AML-193 (cell line): Measurements from ENCODE around the gene TTC14.

ENCODE experiments used
- DNase-seq, 2 experiments: peaks; one replicate each; lab custom pipeline; 2025; lab: John Stamatoyannopoulos, UW

The TTC14 gene

GRCh38 chr3:180630371-180630770 lies 28.4 kb downstream of the TTC14 start:
- no peak for DNase-seq

- DNase-seq, result no peak
Observed at GRCh38 chr3:180631317-180631716, 29.4 kb downstream of the TTC14 start.

DNA sequence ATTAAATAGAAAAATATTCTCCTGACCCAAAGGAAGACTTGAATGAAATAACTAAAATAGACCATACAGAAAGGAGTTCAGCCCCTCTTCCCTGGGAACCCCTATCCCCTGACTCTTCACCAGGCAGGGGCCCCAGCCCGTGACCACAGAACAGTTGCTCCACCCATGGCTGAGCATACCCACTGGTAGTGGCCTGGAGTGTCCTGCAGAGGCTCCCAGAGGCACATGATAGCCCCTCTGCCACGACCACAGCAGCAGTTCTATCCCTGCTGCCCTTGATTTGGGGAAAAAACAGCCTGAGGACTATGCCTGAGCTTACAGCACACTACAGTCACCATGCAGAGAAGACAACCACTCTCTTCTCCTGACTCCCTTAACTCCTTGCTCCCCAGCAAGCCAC lies 31.8 kb downstream of the TTC14 start:
- DNase-seq, result no peak

GRCh38 chr3:180640987-180641386 lies 39.0 kb downstream of the TTC14 start:
- no peak for DNase-seq

DNA sequence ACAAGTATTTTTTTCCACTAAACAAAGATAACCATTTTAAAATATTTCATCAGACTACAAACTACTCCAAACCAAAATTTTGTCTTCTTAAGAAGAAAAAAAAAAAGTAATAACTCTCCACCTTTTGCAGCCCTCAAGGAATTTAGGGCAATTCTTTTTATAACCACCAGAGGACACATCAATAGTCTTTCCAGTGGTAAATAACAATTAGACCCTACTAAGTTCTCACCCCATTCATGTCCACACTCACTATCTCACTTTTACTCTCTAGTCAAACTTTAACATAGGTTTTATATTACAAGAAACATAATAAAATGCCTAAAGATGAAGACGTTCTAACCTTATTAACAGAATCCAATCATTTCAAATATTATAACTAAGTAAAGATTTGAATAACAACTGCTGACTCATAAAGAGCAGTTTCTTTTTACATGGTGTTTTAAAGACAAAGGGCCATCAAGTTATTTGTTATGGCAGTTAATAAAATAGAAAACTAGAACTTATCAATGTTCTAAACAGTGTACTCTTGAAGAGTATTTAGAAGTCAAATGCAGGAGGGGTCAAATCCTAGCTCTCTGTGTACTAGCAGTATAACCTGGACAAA lies 44.3 kb downstream of the TTC14 start:
- no peak for DNase-seq

DNA sequence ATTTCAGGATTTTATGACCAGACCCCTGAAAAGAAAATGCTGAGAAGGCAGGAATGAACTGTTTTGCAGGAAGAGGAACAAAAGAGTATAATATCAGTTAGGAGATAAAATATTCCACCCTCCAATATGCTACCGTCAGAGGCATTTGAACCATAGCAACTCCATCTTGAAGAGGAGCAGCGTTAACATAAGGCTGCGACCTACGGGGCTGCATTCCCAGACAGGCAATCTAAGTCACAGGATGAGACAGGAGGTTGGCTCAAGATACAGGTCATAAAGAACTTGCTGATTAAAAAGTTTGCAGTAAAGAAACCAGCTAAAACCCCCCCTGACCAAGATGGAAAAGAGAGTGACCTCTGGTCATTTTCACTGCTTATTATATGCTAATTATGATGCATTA lies 54.4 kb downstream of the TTC14 start:
- no peak for DNase-seq

- no peak for DNase-seq
Observed at GRCh38 chr3:180657094-180657493, 55.1 kb downstream of the TTC14 start.
